Stimulated activated CD4-positive, alpha-beta T cell treated with anti-CD3 and anti-CD28 coated beads, Interleukin-4, amount 100 ng/mL, for 24 hours (primary cell): ENCODE measurements around the gene LCA5.
"Not testable (repeated sequence)": the region's sequence is repeated elsewhere in the genome, so short reads cannot be mapped to it uniquely, and the experiment has no call there.

Experiments used
- DNase-seq: peaks from one replicate; pipeline ENCODE4 v3.0.0-alpha.2; 2020

LCA5 gene

GRCh38 chr6:79536585-79536953 lies 661 bp downstream of the LCA5 start:
- no peak for DNase-seq

GRCh38 chr6:79529567-79529966 lies 7.7 kb downstream of the LCA5 start:
- DNase-seq = not testable (repeated sequence)

- no peak for DNase-seq
These were observed 10.3 kb downstream of the LCA5 start for GRCh38 chr6:79526897-79527296.

GRCh38 chr6:79525272-79526100 lies 11.7 kb downstream of the LCA5 start:
- DNase-seq = no peak

GRCh38 chr6:79524065-79524464 lies 13.2 kb downstream of the LCA5 start:
- no peak for DNase-seq

GRCh38 chr6:79522609-79523008 lies 14.6 kb downstream of the LCA5 start:
- DNase-seq = no peak

- no peak for DNase-seq
These were observed 16.7 kb downstream of the LCA5 start for GRCh38 chr6:79520534-79520933.

GRCh38 chr6:79518842-79519241 lies 18.4 kb downstream of the LCA5 start:
- DNase-seq = no peak

- DNase-seq = no peak
These were observed 21.8 kb downstream of the LCA5 start for GRCh38 chr6:79515436-79515835.

DNA sequence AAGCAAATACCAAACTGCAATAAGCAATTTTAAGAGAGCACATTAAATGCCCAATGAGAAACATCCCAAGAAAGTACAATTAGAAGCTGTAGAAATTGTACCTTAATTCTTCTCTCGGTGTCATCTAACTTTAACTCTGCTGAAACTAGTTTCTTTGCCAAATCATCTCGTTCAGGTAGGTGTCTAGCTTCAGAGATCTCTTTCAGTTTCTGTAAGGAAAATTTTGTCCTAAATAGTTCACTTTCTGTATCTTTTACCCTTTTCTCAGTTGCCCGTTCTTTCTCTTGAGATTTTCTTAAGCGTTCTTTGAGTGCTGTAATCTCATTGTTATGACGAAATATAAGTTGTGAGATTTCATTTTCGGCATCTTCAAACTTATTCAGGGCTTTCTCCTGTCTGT lies 24.1 kb downstream of the LCA5 start:
- no peak for DNase-seq

- DNase-seq = no peak
These were observed 25.2 kb downstream of the LCA5 start for GRCh38 chr6:79512014-79512413.

- no peak for DNase-seq
These were observed 26.5 kb downstream of the LCA5 start for GRCh38 chr6:79510707-79511106.

DNA sequence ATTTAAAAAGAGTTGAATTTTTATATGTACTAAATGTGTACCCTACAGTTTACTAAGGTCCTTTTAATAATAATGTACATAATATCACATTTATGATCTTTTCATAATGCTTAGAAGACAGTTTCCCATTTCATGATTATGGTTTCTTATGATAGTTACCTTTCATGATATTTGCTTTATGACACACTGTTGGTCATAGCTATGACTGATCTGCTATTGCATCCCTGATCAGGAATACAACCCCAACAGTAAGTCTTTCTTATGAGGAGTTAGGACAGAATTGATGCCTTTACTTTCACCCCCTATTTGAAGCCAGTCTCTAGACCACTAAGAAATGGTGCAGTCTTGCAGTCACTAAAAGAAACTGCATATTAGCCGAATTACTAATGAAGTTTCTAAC lies 31.0 kb downstream of the LCA5 start:
- no peak for DNase-seq

GRCh38 chr6:79504372-79504771 lies 32.9 kb downstream of the LCA5 start:
- DNase-seq = no peak

GRCh38 chr6:79498842-79499241 lies 38.4 kb downstream of the LCA5 start:
- no peak for DNase-seq

- DNase-seq = no peak
These were observed 42.0 kb downstream of the LCA5 start for GRCh38 chr6:79495246-79495645.

DNA sequence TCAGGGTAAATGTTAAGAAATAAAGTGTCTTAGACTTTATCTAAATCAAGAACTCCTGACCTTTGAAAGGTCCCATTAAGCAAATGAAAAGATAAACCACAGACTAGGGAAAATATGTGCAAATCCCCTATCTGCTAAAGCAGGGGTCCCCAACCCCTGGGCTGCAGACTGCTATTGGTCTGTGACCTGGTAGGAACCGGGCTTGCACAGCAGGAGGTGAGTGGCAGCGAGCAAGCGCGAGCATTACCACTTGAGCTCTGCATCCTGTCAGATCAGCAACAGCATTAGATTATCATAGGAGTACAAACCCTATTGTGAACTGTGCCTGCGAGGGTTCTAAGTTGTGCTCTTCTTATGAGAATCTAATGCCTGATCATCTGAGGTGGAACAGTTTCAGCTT lies 42.4 kb downstream of the LCA5 start:
- no peak for DNase-seq

DNA sequence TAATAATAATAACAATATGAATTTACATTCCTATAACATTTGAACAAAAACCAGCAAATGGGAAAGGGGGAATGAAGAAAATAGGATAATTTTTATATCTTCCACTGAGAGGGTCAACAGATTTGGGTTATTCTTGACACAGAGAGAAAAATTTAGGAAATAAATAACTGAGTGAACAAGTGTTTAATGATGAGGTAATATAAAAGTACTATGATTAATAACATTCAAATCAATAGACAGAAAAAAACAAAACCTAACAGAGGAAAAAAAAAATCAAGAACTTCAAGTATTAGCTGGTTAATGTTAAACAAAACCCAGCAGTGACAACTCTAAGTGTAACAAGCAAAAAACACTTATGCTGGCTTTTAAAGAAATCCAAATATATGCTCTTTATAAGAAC lies 66.5 kb downstream of the LCA5 start:
- DNase-seq = no peak

- DNase-seq = no peak
These were observed 67.6 kb downstream of the LCA5 start for GRCh38 chr6:79469376-79470246.

GRCh38 chr6:79468587-79468986 lies 68.6 kb downstream of the LCA5 start:
- no peak for DNase-seq

GRCh38 chr6:79468116-79468515 lies 69.1 kb downstream of the LCA5 start:
- no peak for DNase-seq

GRCh38 chr6:79467716-79468115 lies 69.5 kb downstream of the LCA5 start:
- DNase-seq = no peak

- DNase-seq = no peak
These were observed 70.9 kb downstream of the LCA5 start for GRCh38 chr6:79466207-79466834.

- no peak for DNase-seq
These were observed 71.8 kb downstream of the LCA5 start for GRCh38 chr6:79465381-79465780.
